Activated CD4-positive, alpha-beta T cell treated with anti-CD3 and anti-CD28 coated beads, Interleukin-2, amount 50 U/mL, for 24 hours (primary cell): ENCODE results near the gene CCDC32.
"Not testable (repeated sequence)": the region's sequence is repeated elsewhere in the genome, so short reads cannot be mapped to it uniquely, and the experiment has no call there.

Experiments
- DNase-seq, 2 donors: peaks; one replicate each; pipeline ENCODE4 v3.0.0-alpha.2; 2020; ENCODE audit warnings: low read depth in 1 of 2, low spot score in 1 of 2

Gene CCDC32, protein sequence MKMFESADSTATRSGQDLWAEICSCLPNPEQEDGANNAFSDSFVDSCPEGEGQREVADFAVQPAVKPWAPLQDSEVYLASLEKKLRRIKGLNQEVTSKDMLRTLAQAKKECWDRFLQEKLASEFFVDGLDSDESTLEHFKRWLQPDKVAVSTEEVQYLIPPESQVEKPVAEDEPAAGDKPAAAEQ

DNA sequence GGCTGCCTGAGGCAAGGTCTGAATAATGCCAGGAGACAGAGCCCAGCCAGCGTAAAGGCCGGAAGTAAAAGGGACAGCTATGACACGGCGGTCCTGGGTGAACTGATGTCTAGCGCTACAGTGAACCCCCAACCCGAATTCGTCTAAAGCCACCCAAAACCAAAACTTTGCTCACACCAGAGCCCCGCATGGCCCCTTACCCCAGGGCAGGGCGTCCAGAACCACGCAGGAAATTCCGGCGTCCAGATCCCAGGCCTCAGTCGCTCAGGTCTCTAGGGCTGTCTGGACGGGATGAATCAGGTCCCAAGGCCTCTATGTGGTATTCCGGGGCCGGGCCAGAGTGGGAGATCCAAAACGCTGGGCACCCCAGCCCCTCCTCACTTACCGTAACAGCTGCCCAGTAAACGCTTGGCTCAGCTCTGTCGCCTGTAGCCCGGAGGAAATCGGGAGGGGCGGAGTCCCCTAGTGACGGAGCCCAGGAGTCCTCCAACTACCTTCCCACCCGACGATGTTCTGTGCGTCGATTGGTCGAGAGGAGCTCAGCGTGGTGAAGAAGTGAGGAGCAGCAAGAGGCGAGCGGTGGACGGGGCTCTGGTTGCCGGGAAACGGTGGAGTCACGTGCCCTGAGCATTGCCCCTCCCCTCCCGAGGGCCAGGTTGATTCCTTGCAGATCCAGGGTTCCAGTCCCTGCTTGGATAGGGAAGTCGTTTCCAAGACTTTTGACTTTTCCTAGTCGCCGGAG is at the start of gene CCDC32:
CCDC32 (minus strand) TSS at position 452 of the 742 bp plus-strand sequence. CDS start 2,027 bp downstream, outside the sequence.
- peak; percentile 76 to 96 for DNase-seq

DNA sequence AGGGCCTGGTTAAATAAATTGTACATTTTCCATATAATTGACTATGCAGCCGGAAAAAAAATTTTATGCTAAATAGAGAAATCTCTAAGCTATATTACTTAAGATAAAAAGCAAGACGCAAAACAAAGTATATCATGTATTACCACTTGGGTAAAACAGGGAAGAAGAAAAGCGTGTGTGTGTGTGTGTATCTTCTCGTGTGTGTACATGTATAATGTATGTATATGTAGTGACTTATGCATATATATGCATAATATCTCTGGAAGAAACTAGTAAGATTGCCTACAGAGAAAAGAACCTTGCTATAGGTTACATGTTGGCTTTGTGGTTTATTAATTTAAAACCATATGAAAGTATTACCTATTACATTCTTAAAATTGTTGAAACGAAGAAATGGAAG is 48.2 kb upstream of the CCDC32 start:
- no peak for DNase-seq

DNA sequence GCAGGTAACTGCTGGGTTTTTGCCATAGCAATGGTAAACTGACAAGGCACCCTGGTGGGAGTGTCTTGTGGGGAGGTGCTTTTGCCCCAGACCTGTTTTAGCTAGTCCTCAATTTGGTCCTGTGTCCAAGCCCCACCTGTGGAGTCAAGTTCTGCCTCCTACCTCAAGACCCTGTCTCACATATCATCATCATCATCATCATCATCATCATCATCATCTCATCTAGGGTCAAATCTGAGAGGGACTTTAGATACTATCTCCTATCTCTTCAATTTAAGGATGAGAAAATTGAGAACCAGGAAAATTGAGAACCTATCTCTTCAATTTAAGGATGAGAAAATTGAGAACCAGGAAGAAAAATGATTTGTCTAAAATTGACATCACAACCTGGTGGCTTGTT is 39.1 kb upstream of the CCDC32 start:
- no peak for DNase-seq

DNA sequence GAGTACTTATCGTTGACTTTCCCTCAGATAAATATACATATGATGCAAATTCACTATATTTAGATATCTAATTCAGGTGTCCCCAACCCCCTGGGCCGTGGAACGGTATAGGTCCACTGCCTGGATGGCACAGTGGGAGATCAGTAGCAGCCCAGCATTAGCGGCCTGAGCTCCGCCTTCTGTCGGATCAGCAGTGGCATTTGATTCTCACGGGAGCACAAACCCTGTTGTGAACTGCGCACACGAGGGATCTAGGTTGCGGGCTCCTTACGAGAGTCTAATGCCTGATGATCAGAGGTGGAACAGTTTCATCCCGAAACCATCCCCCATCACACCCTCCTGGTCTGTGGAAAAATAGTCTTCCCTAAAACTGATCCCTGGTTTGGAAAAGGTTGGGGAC is 36.1 kb upstream of the CCDC32 start:
- DNase-seq: no peak

DNA sequence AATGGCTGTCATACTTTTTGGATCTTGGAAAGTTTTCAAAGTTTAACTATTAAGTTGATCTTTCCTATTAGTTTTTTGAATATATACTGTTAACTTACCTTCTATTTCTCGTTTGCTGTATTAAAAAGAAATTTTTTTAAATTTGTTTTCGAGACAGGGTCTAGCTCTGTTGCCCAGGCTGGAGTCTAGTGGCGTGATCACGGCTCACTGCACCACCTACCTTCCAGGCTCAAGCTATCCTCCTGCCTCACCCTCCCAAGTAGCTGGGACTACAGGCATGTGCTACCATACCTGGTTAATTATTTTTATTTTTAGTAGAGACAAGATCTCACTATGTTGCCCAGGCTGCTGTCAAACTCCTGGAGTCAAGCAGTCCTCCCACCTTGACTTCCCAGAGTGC is 33.8 kb upstream of the CCDC32 start:
- DNase-seq: no peak

DNA sequence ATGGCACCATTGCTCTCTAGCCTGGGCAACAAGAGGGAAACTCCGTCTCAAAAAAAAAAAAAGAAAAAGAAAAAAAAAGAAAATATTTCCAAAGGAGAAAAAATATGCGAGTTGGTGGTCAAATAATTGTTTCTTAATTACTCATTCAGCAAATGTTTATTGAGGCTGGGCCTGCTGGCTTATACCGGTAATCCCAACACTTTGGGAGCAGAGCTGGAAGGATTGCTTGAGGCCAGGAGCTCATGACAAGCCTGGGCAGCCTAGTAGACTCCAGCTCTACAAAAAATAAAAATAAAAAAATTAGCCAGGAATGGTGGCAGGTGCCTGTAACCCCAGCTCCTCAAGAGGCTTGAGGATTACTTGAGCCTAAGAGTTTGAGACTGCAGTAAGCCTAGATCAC is 33.3 kb upstream of the CCDC32 start:
- DNase-seq: no peak

DNA sequence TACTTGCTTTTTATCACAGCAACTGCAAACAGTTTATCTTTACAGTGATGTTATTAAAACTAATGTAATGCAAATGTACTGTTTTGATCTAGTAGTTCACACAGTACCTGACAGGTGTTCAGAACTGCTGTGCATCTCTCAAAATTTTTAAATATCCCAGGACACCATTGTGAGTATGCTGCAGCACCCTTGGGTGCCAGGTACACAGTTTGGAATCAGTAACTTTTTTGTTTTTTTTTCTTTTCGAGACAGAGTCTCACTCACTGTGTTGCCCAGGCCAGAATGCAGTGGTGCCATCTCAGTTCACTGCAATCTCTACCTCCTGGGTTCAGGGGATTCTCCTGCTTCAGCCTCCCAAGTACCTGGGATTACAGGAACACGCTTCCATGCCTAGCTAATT is 32.2 kb upstream of the CCDC32 start:
- no peak for DNase-seq

DNA sequence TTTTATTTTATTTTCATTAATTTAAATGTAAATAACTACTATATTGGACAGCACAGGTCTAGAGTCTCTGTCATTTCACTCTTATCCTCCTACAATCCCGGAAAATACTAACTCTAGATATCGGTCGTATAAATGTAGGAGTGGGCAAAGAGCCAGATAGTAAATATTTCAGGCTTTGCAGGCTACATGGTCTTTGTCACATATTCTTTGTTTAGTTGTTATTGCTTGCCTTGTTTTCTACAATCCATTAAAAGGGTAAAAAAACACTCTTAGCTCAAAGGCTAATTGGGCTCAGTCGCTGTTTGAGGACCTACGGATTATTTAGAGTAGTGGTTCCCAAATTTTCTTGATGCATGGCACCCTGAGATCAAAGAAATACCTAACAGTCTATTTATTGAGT is 30.9 kb upstream of the CCDC32 start:
- DNase-seq: no peak

DNA sequence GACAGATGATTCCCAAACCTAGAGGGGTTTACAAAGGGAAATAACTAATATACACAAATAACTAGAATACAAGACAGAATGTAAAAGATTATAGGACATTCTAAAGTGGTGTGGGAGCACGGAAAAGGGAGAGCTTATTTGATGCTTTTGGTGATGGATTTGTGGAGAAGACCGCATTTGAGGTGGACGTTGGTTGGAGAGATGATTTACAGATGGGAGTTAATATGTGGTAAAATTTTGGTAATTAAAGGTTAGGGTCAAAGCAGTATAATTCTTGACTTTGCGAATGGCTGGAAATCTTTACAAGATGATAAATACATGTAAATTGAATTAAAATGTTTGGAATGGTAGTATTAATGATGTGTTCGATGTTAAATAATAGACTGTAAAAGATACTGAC is 30.4 kb upstream of the CCDC32 start:
- DNase-seq: no peak

DNA sequence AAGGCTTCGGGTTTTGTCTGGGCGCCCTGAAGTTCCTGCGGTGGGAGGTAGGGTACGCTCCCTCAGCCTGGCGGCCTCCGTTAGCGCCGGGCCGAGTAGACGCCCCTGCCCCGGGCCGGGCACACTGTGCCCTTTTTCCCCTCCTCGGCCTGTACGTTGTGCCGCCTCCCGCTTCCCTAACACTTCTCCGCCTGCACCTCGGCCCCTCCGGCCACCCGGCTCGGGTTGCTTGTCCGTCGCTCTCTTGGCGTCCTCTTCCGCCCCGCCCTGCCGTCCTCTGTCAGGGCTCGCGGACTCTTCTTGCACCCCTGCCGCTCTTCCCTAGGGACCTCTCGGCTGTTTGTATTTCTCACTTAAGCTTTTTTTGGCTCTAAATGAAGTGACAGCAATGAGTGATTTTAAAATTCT is 29.6 kb upstream of the CCDC32 start:
- DNase-seq: no peak

DNA sequence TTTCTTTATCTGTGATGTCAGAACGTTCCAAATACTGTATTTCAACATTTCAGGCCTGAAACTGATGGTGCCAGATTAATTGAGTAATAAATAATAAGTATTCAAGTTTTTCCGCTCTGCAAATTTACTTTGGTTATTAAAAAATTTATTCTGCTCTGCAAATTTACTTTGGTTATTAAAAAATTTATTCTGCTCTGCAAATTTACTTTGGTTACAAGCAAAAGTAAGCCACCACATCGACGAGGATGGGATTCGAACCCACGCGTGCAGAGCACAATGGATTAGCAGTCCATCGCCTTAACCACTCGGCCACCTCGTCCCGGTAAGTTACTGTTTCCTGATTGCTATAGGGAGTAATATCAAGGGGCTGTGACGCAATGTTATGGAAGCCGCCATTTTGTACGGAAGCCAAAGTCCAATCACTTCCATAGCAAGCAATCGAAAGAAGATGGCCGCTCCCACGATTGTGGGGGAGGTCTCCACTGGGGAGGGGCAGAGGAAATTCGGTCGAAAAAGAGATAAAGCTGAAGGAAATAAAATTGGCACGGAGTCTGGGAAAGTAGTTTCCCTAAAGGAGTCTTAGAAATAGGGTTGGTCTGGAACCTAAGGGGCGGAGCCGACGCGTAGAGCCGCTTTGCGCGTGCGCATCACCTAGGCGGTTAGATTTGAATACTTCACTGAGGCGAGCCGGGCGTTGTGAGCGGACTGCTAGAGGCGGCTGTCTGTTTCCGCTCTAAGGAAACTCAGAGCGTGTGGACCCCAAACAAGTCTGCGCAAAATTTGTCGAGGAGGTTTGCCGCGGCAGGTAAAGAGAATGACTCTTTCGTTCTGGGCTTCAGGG is 29.0 kb upstream of the CCDC32 start, which contains the start of gene KNL1:
KNL1 (plus strand) TSS at position 662 of the 841 bp plus-strand sequence. CDS start 8,683 bp downstream, outside the sequence.
- peak; percentile 92 for DNase-seq

DNA sequence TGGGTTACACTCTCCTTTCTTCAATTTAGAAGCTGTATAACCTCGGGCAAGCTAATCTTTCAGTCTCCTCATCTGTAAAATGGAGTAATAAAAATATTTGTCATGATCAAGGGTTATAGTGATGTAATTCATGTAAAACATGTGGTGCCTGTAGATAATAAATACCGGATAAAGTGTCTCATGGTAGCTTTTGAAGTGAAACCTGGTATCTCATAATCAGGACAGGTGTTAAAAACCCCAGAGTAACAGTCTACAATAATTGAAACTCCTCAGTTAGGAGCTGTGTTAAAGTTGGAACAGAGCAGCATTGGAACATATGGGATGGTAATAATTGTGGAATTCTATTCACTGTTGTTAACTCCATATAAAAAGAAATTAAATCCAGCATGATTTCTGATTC is 28.3 kb upstream of the CCDC32 start:
- no peak for DNase-seq

DNA sequence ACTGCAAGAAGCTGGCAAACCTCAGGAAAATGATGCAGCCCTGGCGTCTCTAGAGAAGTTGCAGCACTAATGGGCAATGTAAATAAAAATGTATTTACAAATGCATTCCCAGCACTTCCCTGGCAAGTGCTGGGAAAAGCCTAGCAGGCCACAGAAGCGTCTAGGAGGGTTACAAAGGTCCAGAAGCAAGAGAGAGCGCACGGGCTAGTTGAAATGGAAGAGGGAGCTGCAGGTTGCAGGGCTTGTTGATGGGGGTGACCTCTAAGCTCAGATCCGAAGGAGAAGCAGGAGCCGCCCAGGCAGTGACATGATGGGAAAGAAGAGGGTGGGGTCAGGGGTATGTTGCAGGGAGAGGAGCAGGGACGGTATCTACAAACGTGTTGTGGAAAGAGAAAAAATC is 26.5 kb upstream of the CCDC32 start:
- no peak for DNase-seq

DNA sequence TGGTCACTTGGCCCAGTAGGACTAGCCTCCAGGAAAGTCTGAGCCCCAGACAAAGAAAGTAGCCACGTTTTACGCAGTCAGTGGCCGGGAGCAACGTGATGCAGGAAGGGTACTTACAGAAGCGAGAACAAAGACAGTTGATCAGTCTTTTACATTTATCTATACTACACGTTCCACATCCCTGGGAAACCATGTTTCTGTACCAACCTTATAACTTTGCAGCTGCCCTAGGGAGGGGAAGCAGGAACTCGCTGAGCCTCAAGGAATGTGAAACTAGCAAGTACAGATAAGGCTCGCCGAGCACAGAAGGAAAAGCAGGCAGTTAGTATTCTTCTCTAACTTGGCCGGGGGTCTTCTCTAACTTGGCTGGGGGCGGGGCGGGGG is 25.8 kb upstream of the CCDC32 start:
- DNase-seq: no peak

DNA sequence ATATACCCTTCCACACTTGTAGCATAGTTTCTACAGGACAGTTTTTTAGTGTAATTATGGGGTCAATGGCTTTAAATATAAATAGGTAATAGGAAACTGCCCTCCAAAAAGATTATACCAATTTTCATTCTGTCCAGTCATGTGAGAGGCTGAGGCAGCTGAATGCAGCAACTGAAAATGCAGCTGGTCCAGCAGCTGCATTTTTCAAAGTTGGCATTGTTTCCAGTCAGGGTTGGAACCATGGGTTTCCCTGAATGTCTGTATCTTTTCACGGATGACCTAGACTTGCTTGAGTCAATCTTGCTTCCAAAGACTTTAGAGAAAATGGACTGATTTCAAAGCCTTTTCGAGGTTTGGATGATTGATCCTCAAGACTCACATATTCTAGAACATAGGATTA is 19.3 kb upstream of the CCDC32 start:
- DNase-seq: no peak

DNA sequence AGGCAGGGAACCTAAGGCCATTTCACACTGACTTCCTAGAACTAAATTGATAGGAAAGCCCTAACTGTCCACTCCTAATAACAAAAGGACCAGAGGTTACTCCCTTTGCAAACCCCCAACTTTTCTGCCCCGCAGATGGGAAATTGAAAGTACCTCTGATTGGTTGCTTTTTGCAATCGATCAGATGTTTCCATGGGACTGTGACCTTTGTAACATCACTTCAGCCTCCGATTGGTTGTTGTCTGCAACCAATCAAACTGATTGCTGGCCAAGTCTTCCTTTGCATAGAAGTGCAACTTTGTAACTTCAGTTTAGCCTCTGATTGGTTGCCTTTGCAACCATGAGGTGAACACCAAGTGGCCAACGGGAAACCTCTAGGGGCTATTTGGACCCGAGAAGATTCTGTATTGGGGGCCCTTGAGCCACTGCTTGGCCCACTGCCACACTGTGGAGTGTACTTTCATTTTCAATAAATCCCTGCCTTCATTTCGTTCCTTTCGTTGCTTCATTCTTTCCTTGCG is 17.9 kb upstream of the CCDC32 start:
- no peak for DNase-seq

DNA sequence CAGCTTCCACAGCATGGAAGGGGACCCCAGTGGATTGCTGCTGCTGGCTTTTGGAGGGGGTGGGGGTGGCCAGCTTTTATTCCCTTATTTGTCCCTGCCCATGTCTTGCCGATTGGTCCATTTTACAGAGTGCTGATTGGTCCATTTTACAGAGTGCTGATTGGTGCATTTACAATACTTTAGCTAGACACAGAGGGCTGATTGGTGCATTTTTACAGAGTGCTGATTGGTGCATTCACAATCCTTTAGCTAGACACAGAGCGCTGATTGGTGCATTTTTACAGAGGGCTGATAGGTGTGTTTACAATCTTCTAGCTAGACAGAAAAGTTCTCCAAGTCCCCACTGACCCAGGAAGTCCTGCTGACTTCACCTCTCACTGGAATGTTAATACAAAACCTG is 17.0 kb upstream of the CCDC32 start:
- DNase-seq: not testable (repeated sequence)

DNA sequence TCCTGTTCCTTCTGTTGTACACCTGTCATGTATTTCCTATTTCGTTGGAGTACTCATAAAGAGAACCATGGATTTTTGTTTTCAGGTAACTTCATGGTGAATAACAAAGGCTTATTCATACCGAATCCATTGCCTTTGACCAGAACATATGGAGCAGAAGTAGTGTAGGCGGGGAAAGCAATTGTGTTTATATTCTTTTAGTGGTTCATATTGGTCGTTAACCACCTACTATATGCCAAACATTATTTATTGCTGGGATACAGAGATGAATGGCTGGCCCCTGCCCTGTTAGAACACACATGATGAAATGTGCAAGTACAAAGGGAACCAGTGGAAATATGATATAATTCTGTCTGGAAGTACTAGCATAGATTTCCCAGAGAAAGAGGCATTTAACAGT is 14.1 kb upstream of the CCDC32 start:
- no peak for DNase-seq

DNA sequence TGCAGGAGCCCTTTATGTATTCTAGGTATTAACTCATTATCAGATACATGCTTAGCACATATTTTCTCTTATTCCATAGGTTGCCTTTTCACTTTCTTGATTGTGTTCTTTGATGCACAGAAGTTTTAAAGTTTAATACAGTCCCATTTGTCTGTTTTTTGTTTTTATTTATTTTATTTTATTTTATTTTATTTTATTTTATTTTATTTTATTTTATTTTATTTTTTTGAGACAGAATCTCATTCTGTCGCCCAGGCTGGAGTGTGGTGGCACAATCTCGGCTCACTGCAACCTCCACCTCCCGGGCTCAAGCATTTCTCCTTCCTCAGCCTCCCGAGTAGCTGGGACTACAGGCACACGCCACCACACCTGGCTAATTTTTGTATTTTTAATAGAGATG is 12.1 kb upstream of the CCDC32 start:
- not testable (repeated sequence) for DNase-seq

DNA sequence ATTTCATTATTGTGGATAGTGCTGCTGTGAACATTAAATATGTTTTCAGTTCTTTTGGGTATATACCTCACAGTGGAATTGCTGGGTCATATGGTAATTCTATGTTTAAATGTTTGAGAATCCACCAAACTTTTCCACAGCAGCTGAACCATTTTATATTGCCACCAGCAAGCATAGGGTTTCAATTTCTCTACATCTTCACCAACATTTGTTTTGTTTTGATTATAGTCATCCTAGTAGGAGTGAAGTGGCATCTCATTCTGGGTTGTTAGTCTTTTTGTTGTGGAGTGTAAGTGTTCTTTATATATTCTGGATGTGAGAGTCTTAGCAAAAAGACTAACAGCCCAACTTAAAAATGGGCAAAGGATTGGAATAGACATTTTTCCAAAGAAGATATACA is 10.3 kb upstream of the CCDC32 start:
- no peak for DNase-seq

DNA sequence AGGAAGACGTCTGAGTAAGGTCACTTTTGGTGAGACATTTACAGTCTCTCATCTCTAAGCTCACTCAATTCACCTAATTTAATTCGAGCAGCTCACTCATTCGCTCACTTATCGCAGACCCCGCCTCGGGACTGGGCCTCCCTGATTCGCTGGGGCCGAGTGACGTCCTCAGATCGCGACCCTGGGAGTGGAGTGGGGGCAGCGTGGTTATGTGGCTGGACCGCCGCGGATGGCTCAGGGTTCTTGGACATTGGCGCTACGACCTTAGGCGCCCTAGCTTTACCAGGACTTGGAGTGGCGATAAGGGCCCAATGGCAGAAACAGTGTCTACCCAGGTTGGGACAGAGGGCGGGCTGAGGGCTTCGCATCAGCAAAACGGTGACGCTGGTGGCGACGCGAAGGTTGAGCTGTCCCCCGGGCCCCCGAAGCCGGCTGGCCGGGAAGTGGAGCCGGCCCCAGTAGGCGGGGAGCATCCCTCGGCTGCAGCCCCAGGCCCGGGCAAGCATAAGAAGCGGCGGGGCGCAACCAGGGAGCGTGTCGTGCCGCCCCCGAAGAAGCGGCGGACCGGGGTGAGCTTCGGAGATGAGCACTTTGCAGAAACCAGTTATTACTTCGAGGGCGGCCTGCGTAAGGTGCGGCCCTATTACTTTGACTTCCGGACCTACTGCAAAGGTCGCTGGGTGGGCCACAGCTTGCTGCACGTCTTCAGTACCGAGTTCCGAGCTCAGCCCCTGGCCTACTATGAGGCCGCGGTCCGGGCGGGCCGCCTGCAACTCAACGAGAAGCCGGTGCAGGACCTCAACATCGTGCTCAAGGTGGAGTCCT is 4.5 kb upstream of the CCDC32 start, which contains the start of gene RPUSD2:
RPUSD2 (plus strand) TSS at position 171 of the 825 bp plus-strand sequence; CDS start at position 210, 39 bp downstream.
- DNase-seq: peak; percentile 85 to 93
